CD14-positive monocyte (primary cell): ENCODE measurements around the gene LAMB4. TPM values are rescaled to one million over a fixed set of nuclear protein-coding genes. Genes with fewer than 3 reads are reported as not detected.

Experiments
- DNase-seq, 3 donors: peaks; one replicate each; pipeline ENCODE4 v3.0.0-alpha.2; 2011 to 2022
- H2AFZ ChIP-seq: 2 replicates; pipeline ENCODE4 v1.6.0; 2012; ENCODE audit warnings: mild to moderate bottlenecking, low read depth, low read length, inconsistent platforms; ENCODE audit not compliant: insufficient read depth, poor library complexity, severe bottlenecking
- H3K27ac ChIP-seq, 2 donors: 1 replicate in 1 of 2; 2 replicates in 1 of 2; pipeline ENCODE4 v1.5.1; 2012 to 2013; ENCODE audit warnings: low read length in 2 of 2, control low read depth in 1 of 2, inconsistent platforms in 1 of 2, low read depth in 1 of 2, mild to moderate bottlenecking in 1 of 2
- H3K27me3 ChIP-seq, 2 donors: one replicate each; pipeline versions ENCODE4 v1.6.0 to v1.6.1; 2011 to 2013; ENCODE audit warnings: low read length in 2 of 2; ENCODE audit not compliant: control insufficient read depth in 2 of 2, insufficient read depth in 2 of 2
- H3K36me3 ChIP-seq, 2 donors: replicated peaks in 1 of 2; 1 replicate in 1 of 2; 2 replicates in 1 of 2; pipeline versions ENCODE4 v1.5.1 to v1.6.1; 2012 to 2013; ENCODE audit warnings: low read length in 2 of 2, control low read depth in 1 of 2, inconsistent platforms in 1 of 2, mild to moderate bottlenecking in 1 of 2; ENCODE audit not compliant: insufficient read depth in 2 of 2, control insufficient read depth in 1 of 2
- H3K4me1 ChIP-seq, 2 donors: 1 replicate in 1 of 2; 2 replicates in 1 of 2; pipeline versions ENCODE4 v1.5.1 to v1.6.1; 2012 to 2013; ENCODE audit warnings: low read length in 2 of 2, control low read depth in 1 of 2, inconsistent platforms in 1 of 2, mild to moderate bottlenecking in 1 of 2, moderate library complexity in 1 of 2; ENCODE audit not compliant: insufficient read depth in 2 of 2, control insufficient read depth in 1 of 2
- H3K4me2 ChIP-seq: replicated peaks from 2 replicates; pipeline ENCODE3; 2012; ENCODE audit warnings: low read length, moderate library complexity, mild to moderate bottlenecking; ENCODE audit not compliant: poor library complexity, severe bottlenecking; ENCODE audit errors: extremely low read depth
- H3K4me3 ChIP-seq, 3 experiments: fragments of 200-600 bp in 1 of 3; sonication (generic) in 1 of 3; replicated peaks in 1 of 3; 1 replicate in 2 of 3; 2 replicates in 1 of 3; pipeline ENCODE4 v1.5.1; 2011 to 2013; ENCODE audit warnings: low read length in 3 of 3, mild to moderate bottlenecking in 3 of 3, control low read depth in 2 of 3, low read depth in 2 of 3, inconsistent platforms in 1 of 3, moderate library complexity in 1 of 3
- H3K79me2 ChIP-seq: 2 replicates; pipeline ENCODE4 v1.6.0; 2012; ENCODE audit warnings: mild to moderate bottlenecking, control low read depth, inconsistent platforms, low read length, moderate library complexity; ENCODE audit not compliant: insufficient read depth
- H3K9ac ChIP-seq: 2 replicates; pipeline ENCODE4 v1.6.0; 2017; ENCODE audit warnings: low read length, mild to moderate bottlenecking; ENCODE audit not compliant: insufficient read depth, poor library complexity, severe bottlenecking
- H3K9me3 ChIP-seq, 2 donors: replicated peaks in 1 of 2; 1 replicate in 1 of 2; 2 replicates in 1 of 2; pipeline versions ENCODE4 v1.5.1 to v1.6.1; 2012 to 2013; ENCODE audit warnings: low read length in 2 of 2, control low read depth in 1 of 2; ENCODE audit not compliant: control insufficient read depth in 1 of 2, insufficient read depth in 1 of 2
- H4K20me1 ChIP-seq: 2 replicates; pipeline ENCODE4 v1.6.0; 2012; ENCODE audit warnings: mild to moderate bottlenecking, low read length, control low read depth, moderate library complexity; ENCODE audit not compliant: insufficient read depth
- H3K27ac Mint-ChIP-seq, 7 donors: one replicate each; pipeline ENCODE4 v1.8.0; 2020; ENCODE audit warnings: mild to moderate bottlenecking in 7 of 7, mixed read lengths in 7 of 7, moderate library complexity in 6 of 7, inconsistent platforms in 2 of 7
- H3K27me3 Mint-ChIP-seq, 3 donors: one replicate each; pipeline ENCODE4 v1.8.0; 2021 to 2022; ENCODE audit warnings: low read depth in 3 of 3, mild to moderate bottlenecking in 3 of 3, mixed read lengths in 3 of 3, moderate library complexity in 3 of 3, inconsistent platforms in 1 of 3
- H3K36me3 Mint-ChIP-seq, 2 donors: one replicate each; pipeline ENCODE4 v1.8.0; 2020; ENCODE audit warnings: mixed read lengths in 2 of 2, inconsistent platforms in 1 of 2, mild to moderate bottlenecking in 1 of 2
- H3K4me1 Mint-ChIP-seq: one replicate; pipeline ENCODE4 v1.8.0; 2020; ENCODE audit warnings: mild to moderate bottlenecking, mixed read lengths
- H3K4me3 Mint-ChIP-seq, 2 donors: one replicate each; pipeline ENCODE4 v1.8.0; 2020; ENCODE audit warnings: mild to moderate bottlenecking in 2 of 2, mixed read lengths in 2 of 2, moderate library complexity in 1 of 2
- H3K9me3 Mint-ChIP-seq, 7 donors: one replicate each; pipeline ENCODE4 v1.8.0; 2020 to 2022; ENCODE audit warnings: mixed read lengths in 7 of 7, mild to moderate bottlenecking in 6 of 7, moderate library complexity in 6 of 7, inconsistent platforms in 2 of 7
- CTCF ChIP-seq: fragments of 200-600 bp; IDR thresholded peaks from one replicate; pipeline ENCODE4 v1.8.0; 2022; ENCODE audit warnings: antibody characterized with exemption, mild to moderate bottlenecking
- WGBS: methylation state at CpG from one replicate; pipeline ENCODE4 v1.1.5; 2013; ENCODE audit warnings: missing lambda C conversion rate; ENCODE audit not compliant: insufficient coverage; 5-methylcytosine and 5-hydroxymethylcytosine counted together
- intact Hi-C, 2 donors: fragments of 100-400 bp; cut with micrococcal nuclease; formaldehyde crosslinking; loops; one replicate each; pipeline versions ENCODE4 v1.15.0 to v1.15.1; 2023
- polyA plus RNA-seq, 3 donors: library from polyadenylated mRNA; depleted of rRNA in 1 of 3; unstranded in 2 of 3; stranded (reverse) in 1 of 3; fragments of 300-500 nt in 2 of 3; fragments of >200 nt in 1 of 3; fragmentation: Illumina TruSeq in 2 of 3; gene quantifications; 1 replicate in 2 of 3; 2 replicates in 1 of 3; pipeline ENCODE4 v1.2.3, GENCODE V29; 2012 to 2021

LAMB4 gene
- polyA plus RNA-seq, 3 donors: not detected

DNA sequence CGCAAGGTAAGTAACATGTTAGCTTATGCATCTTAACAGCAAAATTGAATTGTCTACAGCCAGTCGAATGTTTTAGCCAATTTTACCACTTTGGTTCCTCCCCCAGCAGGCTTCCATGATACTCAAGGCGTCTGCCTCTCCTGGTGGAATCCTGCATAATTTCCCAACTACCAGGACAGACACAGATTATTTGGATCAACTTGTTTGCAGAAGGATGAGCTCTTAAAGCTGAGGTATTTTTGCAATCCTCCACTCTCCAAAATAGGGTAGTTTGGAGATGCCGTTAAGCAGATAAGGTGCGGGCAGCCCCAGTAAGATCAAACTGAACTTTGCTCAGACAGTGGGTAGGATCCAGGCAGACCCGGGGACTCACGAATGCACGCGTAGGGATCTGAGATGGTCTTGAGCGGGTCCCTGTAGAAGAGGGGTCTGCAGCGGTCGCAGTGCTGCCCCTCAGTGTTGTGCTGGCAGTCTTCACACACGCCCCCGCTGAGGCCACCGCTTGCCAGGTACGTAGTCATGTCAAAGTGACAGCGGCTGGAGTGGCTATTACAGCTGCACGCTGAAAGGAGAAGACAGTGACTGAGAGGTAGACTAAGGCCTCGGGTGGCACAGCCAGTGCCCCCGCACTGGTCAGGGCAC, 27.4 kb downstream of the LAMB4 start:
- TF ChIP-seq CTCF: no peak
- peaks cover 0 to 2% (median 0%) of the 10 kb centered on the region in 7 donors for H3K9me3 Mint-ChIP-seq
- H3K4me3 Mint-ChIP-seq: no peak overlapping the region
- no peak overlapping the region for H3K9ac ChIP-seq
- no peaks in the 10 kb centered on the region for H3K27me3 ChIP-seq
- no peaks in the 10 kb centered on the region for H3K4me1 ChIP-seq
- H3K36me3 Mint-ChIP-seq: no peaks in the 10 kb centered on the region
- H3K79me2 ChIP-seq: no peaks in the 10 kb centered on the region
- H4K20me1 ChIP-seq: no peaks in the 10 kb centered on the region
- 95% methylated on average over 18 of the region's 20 CpGs for WGBS
- no peaks in the 10 kb centered on the region for H3K4me1 Mint-ChIP-seq
- H2AFZ ChIP-seq: no peak overlapping the region
- no peak for DNase-seq
- H3K36me3 ChIP-seq: no peaks in the 10 kb centered on the region
- H3K4me3 ChIP-seq: no peak overlapping the region
- no peak overlapping the region for H3K4me2 ChIP-seq
- no peak overlapping the region for H3K27ac Mint-ChIP-seq
- H3K27me3 Mint-ChIP-seq: peaks cover under 1 to 7% (median 1%) of the 10 kb centered on the region in 3 donors
- H3K27ac ChIP-seq: no peak overlapping the region
- no peaks in the 10 kb centered on the region for H3K9me3 ChIP-seq
- intact Hi-C loops: no loop called here

DNA sequence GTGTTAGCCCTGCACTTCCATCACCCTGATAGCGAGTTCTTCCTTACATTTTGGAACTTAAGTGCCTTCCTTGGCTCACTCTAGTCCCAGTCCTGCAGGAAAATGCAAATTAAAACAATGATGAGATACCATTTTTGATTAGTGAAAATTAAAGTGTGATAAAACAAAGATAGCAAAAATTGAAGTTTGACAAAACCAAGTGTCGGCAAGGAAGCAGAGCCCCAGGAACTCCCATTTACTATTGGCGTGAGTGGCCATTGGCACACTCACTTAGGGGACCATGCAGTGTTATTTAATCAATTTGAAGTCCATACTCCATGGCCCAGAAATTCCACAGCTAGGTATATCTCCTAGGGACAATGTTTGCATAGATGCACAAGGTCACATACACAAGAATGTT, 28.4 kb downstream of the LAMB4 start:
- intact Hi-C loops: no loop called here
- peaks cover 0 to 7% (median 1%) of the 10 kb centered on the region in 3 donors for H3K27me3 Mint-ChIP-seq
- Histone ChIP-seq H3K9ac (no peak overlapping the region), H3K79me2 (no peaks in the 10 kb centered on the region), H3K27ac (no peak overlapping the region), H4K20me1 (no peaks in the 10 kb centered on the region), H3K36me3 (no peaks in the 10 kb centered on the region), H3K27me3 (no peaks in the 10 kb centered on the region), H3K4me2 (no peak overlapping the region), H3K4me1 (no peaks in the 10 kb centered on the region), H3K4me3 (no peak overlapping the region), H3K9me3 (no peaks in the 10 kb centered on the region), H2AFZ (no peak overlapping the region)
- TF ChIP-seq CTCF: no peak
- H3K4me3 Mint-ChIP-seq: no peak overlapping the region
- H3K27ac Mint-ChIP-seq: no peak overlapping the region
- DNase-seq: no peak
- H3K36me3 Mint-ChIP-seq: no peaks in the 10 kb centered on the region
- H3K4me1 Mint-ChIP-seq: no peaks in the 10 kb centered on the region
- WGBS: 92% methylated on average over 2 of the region's 3 CpGs
- peaks cover 0 to 2% (median 0%) of the 10 kb centered on the region in 7 donors for H3K9me3 Mint-ChIP-seq
